ENCODE results near the gene MPEG1.

Gene MPEG1

GRCh38 chr11:59216641-59217564 lies 4.2 kb upstream of the MPEG1 start:
- DNase-seq, result peak; percentile 82

- DNase-seq, result no peak
Measured at GRCh38 chr11:59214141-59214893, 1.6 kb upstream of the MPEG1 start.

- DNase-seq, result no peak
Measured at GRCh38 chr11:59212222-59212621, 505 bp downstream of the MPEG1 start.

- DNase-seq, result peak; percentile 43
Measured at GRCh38 chr11:59208956-59209355, 3.8 kb downstream of the MPEG1 start.

- DNase-seq, result peak; percentile 63
Measured at GRCh38 chr11:59207988-59208451, 4.7 kb downstream of the MPEG1 start.

GRCh38 chr11:59206635-59207034 lies 6.1 kb downstream of the MPEG1 start:
- DNase-seq, result peak; percentile 34

GRCh38 chr11:59205648-59206047 lies 7.1 kb downstream of the MPEG1 start:
- DNase-seq, result no peak

- DNase-seq, result peak; percentile 32
Measured at GRCh38 chr11:59204746-59205145, 8.0 kb downstream of the MPEG1 start.

GRCh38 chr11:59201353-59201752 lies 11.4 kb downstream of the MPEG1 start:
- no peak for DNase-seq

GRCh38 chr11:59200423-59200746 lies 12.3 kb downstream of the MPEG1 start:
- DNase-seq, result no peak

GRCh38 chr11:59199546-59200422 lies 12.9 kb downstream of the MPEG1 start:
- DNase-seq, result no peak

- DNase-seq, result no peak
Measured at GRCh38 chr11:59198726-59199125, 14.0 kb downstream of the MPEG1 start.

GRCh38 chr11:59197991-59198390 lies 14.7 kb downstream of the MPEG1 start:
- DNase-seq, result no peak

GRCh38 chr11:59196777-59197176 lies 15.9 kb downstream of the MPEG1 start:
- no peak for DNase-seq

GRCh38 chr11:59195586-59195985 lies 17.1 kb downstream of the MPEG1 start:
- no peak for DNase-seq

- no peak for DNase-seq
Measured at GRCh38 chr11:59193587-59194130, 19.1 kb downstream of the MPEG1 start.

- no peak for DNase-seq
Measured at GRCh38 chr11:59192446-59193020, 20.2 kb downstream of the MPEG1 start.

GRCh38 chr11:59191890-59192289 lies 20.8 kb downstream of the MPEG1 start:
- DNase-seq, result no peak

- no peak for DNase-seq
Measured at GRCh38 chr11:59191095-59191494, 21.6 kb downstream of the MPEG1 start.

GRCh38 chr11:59189986-59190385 lies 22.7 kb downstream of the MPEG1 start:
- DNase-seq, result no peak

- DNase-seq, result no peak
Measured at GRCh38 chr11:59188954-59189353, 23.8 kb downstream of the MPEG1 start.

- DNase-seq, result peak; percentile 49
Measured at GRCh38 chr11:59187587-59187986, 25.1 kb downstream of the MPEG1 start.

All from HCEC 1CT (cell line).